K562 (cell line): ENCODE results near the gene TBX1. TPM values are rescaled to one million over a fixed set of nuclear protein-coding genes. Genes with fewer than 3 reads are reported as not detected.
A peak's percentile ranks its signal among the peaks of the same experiment; 100 is the strongest.

ENCODE experiments used
- BCOR ChIP-seq: fragments of 450-650 bp; IDR thresholded peaks from 2 replicates; pipeline ENCODE4 v1.6.1; 2016
- BRD9 ChIP-seq: fragments of 450-650 bp; IDR thresholded peaks from 2 replicates; pipeline ENCODE4 v1.6.1; 2018; ENCODE audit warnings: low read depth; ENCODE audit not compliant: partially characterized antibody
- CAMTA2 ChIP-seq: fragments of 250-450 bp; sonication (Bioruptor Pico); conservative IDR thresholded peaks from 2 replicates; pipeline ENCODE4 v1.5.1; 2022
- DMBX1 ChIP-seq: fragments of 250-450 bp; sonication (Bioruptor Pico); IDR thresholded peaks from 2 replicates; pipeline ENCODE4 v1.8.0; 2022; ENCODE audit warnings: inconsistent platforms, mild to moderate bottlenecking, moderate library complexity, borderline replicate concordance
- FOXA3 ChIP-seq, 2 experiments: fragments of 450-650 bp in 1 of 2; sonication (generic) in 1 of 2; formaldehyde crosslinking; IDR thresholded peaks in 1 of 2; conservative IDR thresholded peaks in 1 of 2; 2 replicates each; pipeline versions ENCODE4 v1.4.0 to v1.8.0; 2020 to 2022; ENCODE audit warnings: mild to moderate bottlenecking in 2 of 2, missing genetic modification reagents in 1 of 2
- HNRNPH1 ChIP-seq: fragments of 200-400 bp; formaldehyde crosslinking; optimal IDR thresholded peaks from 2 replicates; pipeline ENCODE3; 2017; ENCODE audit warnings: low read depth, mild to moderate bottlenecking, low read length, moderate library complexity
- KLF10 ChIP-seq: fragments of 250-450 bp; sonication (Bioruptor Pico); IDR thresholded peaks from 2 replicates; pipeline ENCODE4 v1.6.1; 2021; ENCODE audit warnings: matching md5 sums
- LEF1 ChIP-seq: fragments of 450-650 bp; IDR thresholded peaks from 2 replicates; pipeline ENCODE4 v1.6.1; 2016; ENCODE audit warnings: mild to moderate bottlenecking
- MBD2 ChIP-seq: sonication (generic); IDR thresholded peaks from 2 replicates; pipeline ENCODE4 v1.6.1; 2016; ENCODE audit warnings: low read depth, borderline replicate concordance
- MCM3 ChIP-seq: fragments of 450-650 bp; IDR thresholded peaks from 2 replicates; pipeline ENCODE4 v1.6.1; 2016
- MTF1 ChIP-seq: fragments of 250-450 bp; sonication (Bioruptor Pico); IDR thresholded peaks from 2 replicates; pipeline ENCODE4 v1.9.0; 2021; ENCODE audit warnings: moderate library complexity, mild to moderate bottlenecking, inconsistent platforms, borderline replicate concordance
- NKRF ChIP-seq: fragments of 450-650 bp; IDR thresholded peaks from 2 replicates; pipeline ENCODE4 v1.6.1; 2016; ENCODE audit warnings: borderline replicate concordance
- PYGO2 ChIP-seq: fragments of 450-650 bp; IDR thresholded peaks from 2 replicates; pipeline ENCODE4 v1.6.1; 2016; ENCODE audit warnings: mild to moderate bottlenecking, missing genetic modification characterization, moderate library complexity, missing compliant biosample characterization
- RUNX1 ChIP-seq: sonication (generic); IDR thresholded peaks from 2 replicates; pipeline ENCODE4 v1.6.1; 2016; ENCODE audit warnings: antibody characterized with exemption, low read depth
- SMARCA5 ChIP-seq: fragments of 450-650 bp; IDR thresholded peaks from 2 replicates; pipeline ENCODE4 v1.6.1; 2016
- SREBF2 ChIP-seq: sonication (generic); formaldehyde crosslinking; IDR thresholded peaks from 2 replicates; pipeline ENCODE4 v1.4.0; 2020; ENCODE audit warnings: mild to moderate bottlenecking, missing genetic modification reagents
- TAF1 ChIP-seq: IDR thresholded peaks from 2 replicates; pipeline ENCODE4 v1.6.1; 2011; ENCODE audit warnings: mild to moderate bottlenecking, low read length, moderate library complexity; ENCODE audit not compliant: insufficient read depth, control insufficient read depth, severe bottlenecking; ENCODE audit errors: extremely low read depth
- TBP ChIP-seq: optimal IDR thresholded peaks from 2 replicates; pipeline ENCODE3; 2011; ENCODE audit warnings: low read depth, low read length, improper control_type of control experiment
- ZFP91 ChIP-seq: sonication (generic); formaldehyde crosslinking; IDR thresholded peaks from 2 replicates; pipeline ENCODE4 v1.8.0; 2022; ENCODE audit warnings: mild to moderate bottlenecking, missing genetic modification reagents
- ZNF175 ChIP-seq: fragments of 200-800 bp; sonication (Bioruptor generic); IDR thresholded peaks from 2 replicates; pipeline ENCODE4 v1.6.1; 2016; ENCODE audit warnings: low read depth, mild to moderate bottlenecking, missing genetic modification characterization, missing compliant biosample characterization
- ZNF444 ChIP-seq: fragments of 250-450 bp; sonication (Bioruptor Pico); IDR thresholded peaks from 2 replicates; pipeline ENCODE4 v1.4.0; 2020; ENCODE audit warnings: mild to moderate bottlenecking, moderate library complexity
- ZNF512 ChIP-seq: IDR thresholded peaks from 2 replicates; pipeline ENCODE4 v1.6.1; 2016; ENCODE audit warnings: missing genetic modification characterization, missing compliant biosample characterization
- ZNF780A ChIP-seq: fragments of 250-450 bp; sonication (Bioruptor Pico); IDR thresholded peaks from 2 replicates; pipeline ENCODE4 v1.5.0; 2021; ENCODE audit warnings: mild to moderate bottlenecking
- polyA plus RNA-seq, 8 experiments: library from polyadenylated mRNA; depleted of rRNA in 4 of 8; stranded (reverse) in 5 of 8; unstranded in 3 of 8; fragments of >200 nt; fragmentation: Nextera tagmentation in 2 of 8; fragmentation: Illumina TruSeq in 1 of 8; extraction: Ambion mirVana in 2 of 8; extraction: Trizol in 1 of 8; gene quantifications; 2 replicates each; pipeline versions ENCODE4 v1.2.1 to v1.2.3, GENCODE V29; 2011 to 2014; ENCODE audit warnings: inconsistent platforms in 1 of 8, missing spikeins in 1 of 8
- total RNA-seq, 7 experiments: library from RNA; depleted of rRNA in 6 of 7; stranded (reverse); fragments of >200 nt in 6 of 7; fragmentation: Illumina TruSeq in 2 of 7; extraction: Trizol in 2 of 7; gene quantifications; 2 replicates each; pipeline versions ENCODE4 v1.2.1 to v1.2.3, GENCODE V29; 2011 to 2021; ENCODE audit warnings: low replicate concordance in 1 of 7

The TBX1 gene
- total and polyA plus RNA-seq, 9 of the 15 experiments (the other 6 are each of a cell fraction or from before 2014, with no cell fraction given), result 0.07 to 35.0 (median 3.9) TPM

- no peak for TF ChIP-seq NKRF
- TF ChIP-seq CAMTA2 (CRISPR knock-in tag), result no peak
- no peak for TF ChIP-seq FOXA3 (CRISPR knock-in tag; conservative IDR thresholded peaks at IDR 0.05 in 1 of 2, IDR thresholded peaks at IDR 0.05 in 1 of 2)
- TF ChIP-seq KLF10, result no peak
- TF ChIP-seq MBD2, result no peak
- no peak for TF ChIP-seq RUNX1
- TF ChIP-seq TBP, result no peak
- no peak for TF ChIP-seq ZNF444
- no peak for TF ChIP-seq HNRNPH1
- no peak for TF ChIP-seq LEF1
- no peak for TF ChIP-seq SMARCA5
- no peak for TF ChIP-seq PYGO2
- TF ChIP-seq DMBX1, result no peak
- no peak for TF ChIP-seq ZNF780A (CRISPR knock-in tag)
- no peak for TF ChIP-seq ZNF512 (tag)
- no peak for TF ChIP-seq BRD9
- TF ChIP-seq ZFP91 (CRISPR knock-in tag), result no peak
- no peak for TF ChIP-seq ZNF175 (CRISPR knock-in tag)
- no peak for TF ChIP-seq MCM3
- TF ChIP-seq TAF1, result peak; percentile 33
- TF ChIP-seq SREBF2 (CRISPR knock-in tag), result no peak
- no peak; the same call in 1 of the 2 replicates for TF ChIP-seq BCOR
- TF ChIP-seq MTF1, result no peak
These were observed 6.2 kb downstream of the TBX1 start (continued) for GRCh38 chr22:19766511-19767426.
